Left ventricle myocardium inferior (tissue), 1 donor: Measurements from ENCODE around the gene THADA. TPM values are rescaled to one million over a fixed set of nuclear protein-coding genes. Genes with fewer than 3 reads are reported as not detected.

Experiments
- DNase-seq: peaks from one replicate; pipeline ENCODE4 v3.0.0-alpha.2; 2020
- H3K27ac ChIP-seq: fragments of 200-600 bp; replicated peaks from 2 replicates; pipeline ENCODE4 v1.8.0; 2021
- H3K27me3 ChIP-seq: fragments of 200-600 bp; 2 replicates; pipeline ENCODE4 v1.8.0; 2021; ENCODE audit warnings: low read depth
- H3K36me3 ChIP-seq: fragments of 200-600 bp; 2 replicates; pipeline ENCODE4 v1.8.0; 2021
- H3K4me1 ChIP-seq: fragments of 200-600 bp; 2 replicates; pipeline ENCODE4 v1.8.0; 2021
- H3K4me3 ChIP-seq: fragments of 200-600 bp; 2 replicates; pipeline ENCODE4 v1.8.0; 2021; ENCODE audit warnings: mild to moderate bottlenecking, moderate library complexity
- H3K9me3 ChIP-seq: fragments of 200-600 bp; replicated peaks from 2 replicates; pipeline ENCODE4 v1.8.0; 2021
- intact Hi-C: fragments of 100-400 bp; cut with micrococcal nuclease; formaldehyde crosslinking; loops from one replicate; pipeline ENCODE4 v1.11.0; 2022
- total RNA-seq: library from RNA; stranded (reverse); fragmentation: NEBNext Ultra II Directional; extraction: Animal tissue kit (Norgen Biotek cat#: 25700); gene quantifications from one replicate; pipeline ENCODE4 v1.2.1, GENCODE V29; 2021
- TF ChIP-seq, protein P1 (sequence below): fragments of 200-600 bp; IDR thresholded peaks from 2 replicates; pipeline ENCODE4 v1.8.0; 2021; ENCODE audit warnings: antibody characterized with exemption, mild to moderate bottlenecking, borderline replicate concordance
- donor health status: DM: no; HTN: yes; CAD: no; lungs with severe emphysema.

THADA gene
- total RNA-seq, 1 donor from 2014 or later: 15.4 TPM

GRCh38 chr2:43358410-43359201, 237.2 kb downstream of the THADA start:
- peaks cover 30% of the 10 kb centered on the region for H3K4me1 ChIP-seq
- H3K4me3 ChIP-seq: no peak overlapping the region

GRCh38 chr2:43356774-43357173, 239.1 kb downstream of the THADA start:
- Histone ChIP-seq H3K4me1 (peaks cover 30% of the 10 kb centered on the region), H3K27ac (no peak overlapping the region), H3K4me3 (no peak overlapping the region), H3K27me3 (no peaks in the 10 kb centered on the region), H3K9me3 (no peaks in the 10 kb centered on the region), H3K36me3 (no peaks in the 10 kb centered on the region)
- no peak for DNase-seq
- intact Hi-C loops: no loop called here
- TF ChIP-seq, protein P1, sequence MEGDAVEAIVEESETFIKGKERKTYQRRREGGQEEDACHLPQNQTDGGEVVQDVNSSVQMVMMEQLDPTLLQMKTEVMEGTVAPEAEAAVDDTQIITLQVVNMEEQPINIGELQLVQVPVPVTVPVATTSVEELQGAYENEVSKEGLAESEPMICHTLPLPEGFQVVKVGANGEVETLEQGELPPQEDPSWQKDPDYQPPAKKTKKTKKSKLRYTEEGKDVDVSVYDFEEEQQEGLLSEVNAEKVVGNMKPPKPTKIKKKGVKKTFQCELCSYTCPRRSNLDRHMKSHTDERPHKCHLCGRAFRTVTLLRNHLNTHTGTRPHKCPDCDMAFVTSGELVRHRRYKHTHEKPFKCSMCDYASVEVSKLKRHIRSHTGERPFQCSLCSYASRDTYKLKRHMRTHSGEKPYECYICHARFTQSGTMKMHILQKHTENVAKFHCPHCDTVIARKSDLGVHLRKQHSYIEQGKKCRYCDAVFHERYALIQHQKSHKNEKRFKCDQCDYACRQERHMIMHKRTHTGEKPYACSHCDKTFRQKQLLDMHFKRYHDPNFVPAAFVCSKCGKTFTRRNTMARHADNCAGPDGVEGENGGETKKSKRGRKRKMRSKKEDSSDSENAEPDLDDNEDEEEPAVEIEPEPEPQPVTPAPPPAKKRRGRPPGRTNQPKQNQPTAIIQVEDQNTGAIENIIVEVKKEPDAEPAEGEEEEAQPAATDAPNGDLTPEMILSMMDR: no peak

More at GRCh38 chr2:43358410-43359201, 237.2 kb downstream of the THADA start:
- H3K27me3 ChIP-seq: no peaks in the 10 kb centered on the region
- DNase-seq: no peak
- peak overlapping the region; percentile 45 for H3K27ac ChIP-seq
- H3K36me3 ChIP-seq: no peaks in the 10 kb centered on the region
- TF ChIP-seq, protein P1: no peak
- no peaks in the 10 kb centered on the region for H3K9me3 ChIP-seq
- intact Hi-C loops: no loop called here

GRCh38 chr2:43355399-43355798, 240.4 kb downstream of the THADA start:
- Histone ChIP-seq H3K27ac (no peak overlapping the region), H3K9me3 (no peaks in the 10 kb centered on the region), H3K36me3 (no peaks in the 10 kb centered on the region), H3K4me3 (no peak overlapping the region), H3K4me1 (peaks cover 44% of the 10 kb centered on the region), H3K27me3 (no peaks in the 10 kb centered on the region)
- TF ChIP-seq, protein P1: no peak
- DNase-seq: no peak
- intact Hi-C loops: no loop called here

DNA sequence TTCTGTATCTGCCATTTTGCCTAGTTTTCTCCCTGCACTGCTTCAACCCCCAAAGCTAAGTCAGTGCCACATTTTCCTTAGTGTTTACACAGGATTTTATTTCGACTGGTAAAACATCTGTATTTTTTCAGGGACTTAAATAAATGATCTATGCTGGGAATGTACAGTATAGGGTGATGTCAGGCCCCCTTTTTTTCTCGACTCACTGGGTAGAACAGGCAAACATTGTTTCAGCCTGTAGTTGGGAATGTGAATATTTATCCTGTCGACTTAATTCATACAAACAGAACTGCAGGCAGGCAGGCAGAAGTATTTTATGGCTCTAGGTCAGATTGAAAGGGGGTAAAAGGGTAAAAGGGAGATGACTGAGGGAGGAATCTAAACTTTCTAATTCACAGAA, 245.9 kb downstream of the THADA start:
- H3K27ac ChIP-seq: peak overlapping the region; percentile 89
- H3K36me3 ChIP-seq: no peaks in the 10 kb centered on the region
- intact Hi-C loops: no loop called here
- no peak for DNase-seq
- TF ChIP-seq, protein P1: no peak
- no peak overlapping the region for H3K4me3 ChIP-seq
- H3K27me3 ChIP-seq: no peaks in the 10 kb centered on the region
- no peaks in the 10 kb centered on the region for H3K9me3 ChIP-seq
- peaks cover 68% of the 10 kb centered on the region for H3K4me1 ChIP-seq

- Histone ChIP-seq H3K4me1 (peaks cover 76% of the 10 kb centered on the region), H3K27me3 (no peaks in the 10 kb centered on the region), H3K4me3 (no peak overlapping the region), H3K9me3 (no peaks in the 10 kb centered on the region), H3K36me3 (no peaks in the 10 kb centered on the region), H3K27ac (peak overlapping the region; percentile 89)
- intact Hi-C loops: no loop called here
- no peak for DNase-seq
- TF ChIP-seq, protein P1: no peak
Observed at GRCh38 chr2:43348908-43349661, 246.8 kb downstream of the THADA start.
